Suprapubic skin (tissue), 4 donors: ENCODE measurements around the gene TCL1A. TPM values are rescaled to one million over a fixed set of nuclear protein-coding genes. Genes with fewer than 3 reads are reported as not detected.

Source experiments
- DNase-seq, 2 donors: peaks; one replicate each; pipeline ENCODE4 v3.0.0-alpha.2; 2019; ENCODE audit warnings: low spot score in 2 of 2
- H3K27ac ChIP-seq: fragments of 200-600 bp; sonication (generic); one replicate; pipeline ENCODE4 v1.5.1; 2019
- H3K27me3 ChIP-seq: fragments of 200-600 bp; sonication (generic); one replicate; pipeline ENCODE4 v1.5.1; 2019
- H3K36me3 ChIP-seq: fragments of 200-600 bp; sonication (generic); one replicate; pipeline ENCODE4 v1.5.1; 2019
- H3K4me1 ChIP-seq: fragments of 200-600 bp; sonication (generic); one replicate; pipeline ENCODE4 v1.5.1; 2019
- H3K4me3 ChIP-seq: fragments of 200-600 bp; sonication (generic); one replicate; pipeline ENCODE4 v1.5.1; 2019; ENCODE audit warnings: mild to moderate bottlenecking
- H3K9me3 ChIP-seq: fragments of 200-600 bp; sonication (generic); one replicate; pipeline ENCODE4 v1.5.1; 2019
- EP300 ChIP-seq: sonication (generic); formaldehyde crosslinking; IDR thresholded peaks from one replicate; pipeline ENCODE4 v1.6.1; 2017; ENCODE audit warnings: antibody characterized with exemption
- POLR2A ChIP-seq, 2 donors: fragments of 450-650 bp; IDR thresholded peaks; one replicate each; pipeline ENCODE4 v1.6.1; 2017; ENCODE audit warnings: antibody characterized with exemption in 2 of 2, mild to moderate bottlenecking in 2 of 2, moderate library complexity in 2 of 2
- POLR2AphosphoS5 ChIP-seq, 3 donors: sonication (generic); formaldehyde crosslinking; IDR thresholded peaks; one replicate each; pipeline ENCODE4 v1.6.1; 2017; ENCODE audit warnings: antibody characterized with exemption in 3 of 3
- WGBS: methylation state at CpG from one replicate; pipeline ENCODE4 v1.1.5; 2018; 5-methylcytosine and 5-hydroxymethylcytosine counted together
- total RNA-seq, 4 donors: library from RNA; depleted of rRNA; stranded (reverse); fragments of >200 nt; gene quantifications; one replicate each; pipeline ENCODE4 v1.1.0, GENCODE V29; 2016
- TF ChIP-seq, protein P1 (sequence below), 2 donors: fragments of 200-600 bp in 1 of 2; fragments of 450-650 bp in 1 of 2; sonication (generic) in 1 of 2; IDR thresholded peaks; one replicate each; pipeline ENCODE4 v1.5.1; 2016 to 2019; ENCODE audit warnings: antibody characterized with exemption in 2 of 2, mild to moderate bottlenecking in 1 of 2, moderate library complexity in 1 of 2

TCL1A gene
- total RNA-seq, 4 donors from 2014 or later, result not detected

DNA sequence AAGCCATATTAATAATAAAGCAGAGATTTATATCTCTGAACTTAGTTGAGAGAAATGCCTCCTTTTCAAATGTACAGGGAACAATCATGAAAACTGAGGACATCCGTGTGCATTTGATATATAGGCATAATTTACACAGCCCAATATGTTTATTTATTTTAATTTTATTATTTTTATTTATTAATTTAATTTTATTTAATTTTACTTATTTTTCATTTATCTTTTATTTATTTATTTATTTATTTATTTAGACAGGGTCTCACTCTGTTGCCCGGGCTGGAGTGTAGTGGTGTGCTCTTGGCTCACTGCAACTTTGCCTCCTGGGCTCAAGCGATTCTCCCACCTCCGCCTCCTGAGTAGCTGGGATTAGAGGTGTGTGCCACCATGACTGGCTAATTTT is 8.4 kb downstream of the TCL1A start:
- H3K4me3 ChIP-seq, result no peak overlapping the region
- no peaks in the 10 kb centered on the region for H3K4me1 ChIP-seq
- peaks cover 33% of the 10 kb centered on the region for H3K27me3 ChIP-seq
- 93% methylated on average over 4 of the region's 4 CpGs for WGBS
- no peak for DNase-seq
- TF ChIP-seq POLR2AphosphoS5 (IDR thresholded peaks at IDR 0.05) (no peak), POLR2A (IDR thresholded peaks at IDR 0.05) (no peak), EP300 (no peak)
- TF ChIP-seq, protein P1, sequence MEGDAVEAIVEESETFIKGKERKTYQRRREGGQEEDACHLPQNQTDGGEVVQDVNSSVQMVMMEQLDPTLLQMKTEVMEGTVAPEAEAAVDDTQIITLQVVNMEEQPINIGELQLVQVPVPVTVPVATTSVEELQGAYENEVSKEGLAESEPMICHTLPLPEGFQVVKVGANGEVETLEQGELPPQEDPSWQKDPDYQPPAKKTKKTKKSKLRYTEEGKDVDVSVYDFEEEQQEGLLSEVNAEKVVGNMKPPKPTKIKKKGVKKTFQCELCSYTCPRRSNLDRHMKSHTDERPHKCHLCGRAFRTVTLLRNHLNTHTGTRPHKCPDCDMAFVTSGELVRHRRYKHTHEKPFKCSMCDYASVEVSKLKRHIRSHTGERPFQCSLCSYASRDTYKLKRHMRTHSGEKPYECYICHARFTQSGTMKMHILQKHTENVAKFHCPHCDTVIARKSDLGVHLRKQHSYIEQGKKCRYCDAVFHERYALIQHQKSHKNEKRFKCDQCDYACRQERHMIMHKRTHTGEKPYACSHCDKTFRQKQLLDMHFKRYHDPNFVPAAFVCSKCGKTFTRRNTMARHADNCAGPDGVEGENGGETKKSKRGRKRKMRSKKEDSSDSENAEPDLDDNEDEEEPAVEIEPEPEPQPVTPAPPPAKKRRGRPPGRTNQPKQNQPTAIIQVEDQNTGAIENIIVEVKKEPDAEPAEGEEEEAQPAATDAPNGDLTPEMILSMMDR (IDR thresholded peaks at IDR 0.05), result no peak
- H3K9me3 ChIP-seq, result no peaks in the 10 kb centered on the region
- no peak overlapping the region for H3K27ac ChIP-seq
- H3K36me3 ChIP-seq, result no peaks in the 10 kb centered on the region

DNA sequence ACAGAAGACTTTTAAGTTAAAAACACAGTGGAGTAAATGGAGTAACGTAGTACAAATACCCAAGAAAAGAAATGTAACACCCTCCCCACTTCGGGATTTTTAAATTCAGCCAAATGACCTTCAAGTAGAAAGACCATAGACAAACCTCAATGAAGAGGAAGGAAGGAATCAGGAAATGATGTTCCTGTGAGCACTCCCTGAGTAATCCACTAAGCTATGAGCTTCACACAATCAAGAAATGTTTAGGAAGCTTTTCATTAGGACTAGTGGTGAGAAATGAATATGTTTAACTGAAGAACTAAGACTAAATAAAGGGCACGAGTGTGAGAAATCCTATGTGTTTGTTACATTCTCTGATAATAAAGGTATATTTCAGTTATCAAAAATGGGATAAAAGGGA is 10.1 kb downstream of the TCL1A start:
- Histone ChIP-seq H3K36me3 (no peaks in the 10 kb centered on the region), H3K9me3 (no peaks in the 10 kb centered on the region), H3K27me3 (peaks cover 31% of the 10 kb centered on the region), H3K4me1 (no peaks in the 10 kb centered on the region), H3K4me3 (no peak overlapping the region), H3K27ac (no peak overlapping the region)
- 81% methylated on average over 3 of the region's 3 CpGs for WGBS
- DNase-seq, result no peak
- TF ChIP-seq, protein P1 (IDR thresholded peaks at IDR 0.05), result no peak

DNA sequence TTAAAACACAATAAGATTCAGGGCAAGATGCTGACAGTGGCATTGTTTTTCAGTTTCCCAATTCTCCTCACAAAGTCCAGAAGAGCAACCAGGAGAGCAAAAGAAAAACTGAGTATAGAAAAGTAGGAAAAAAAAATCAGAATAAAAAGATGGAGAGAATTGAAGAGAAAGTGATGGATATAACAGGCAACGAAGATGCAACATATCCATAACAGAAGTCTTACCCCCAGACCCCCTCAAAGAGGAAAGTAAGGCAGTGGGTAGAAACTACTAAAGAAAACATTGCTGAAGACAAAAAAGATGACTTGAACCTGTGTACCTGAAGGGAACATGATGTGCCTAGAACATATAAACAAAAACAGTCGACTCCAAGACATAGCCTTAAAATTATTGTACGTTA is 10.6 kb downstream of the TCL1A start:
- 79% methylated on average over 3 of the region's 3 CpGs for WGBS
- no peak for DNase-seq

DNA sequence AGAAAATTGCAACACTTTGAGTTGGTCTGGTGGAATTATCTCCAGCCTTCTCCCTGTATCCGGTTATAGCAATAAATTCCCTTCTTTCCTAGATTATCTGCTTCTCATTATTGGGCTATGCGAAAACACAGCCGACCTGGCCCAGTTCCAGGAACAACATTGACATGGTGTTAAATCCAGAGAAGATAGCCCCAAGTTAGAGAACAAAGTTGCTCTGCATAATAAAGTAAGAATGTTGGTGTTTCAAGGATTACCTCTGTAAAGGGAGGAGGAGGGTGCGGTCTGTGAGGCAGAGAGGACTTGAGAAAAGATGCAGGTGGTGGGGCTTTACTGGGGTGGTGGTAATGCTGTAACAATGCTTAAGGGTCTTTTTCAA is 12.1 kb downstream of the TCL1A start:
- 12% methylated on average over 4 of the region's 4 CpGs for WGBS
- H3K27me3 ChIP-seq, result peaks cover 35% of the 10 kb centered on the region
- no peaks in the 10 kb centered on the region for H3K9me3 ChIP-seq
- no peaks in the 10 kb centered on the region for H3K36me3 ChIP-seq
- H3K4me3 ChIP-seq, result no peak overlapping the region
- H3K27ac ChIP-seq, result no peak overlapping the region
- TF ChIP-seq EP300, result no peak
- TF ChIP-seq, protein P1 (IDR thresholded peaks at IDR 0.05), result no peak
- TF ChIP-seq POLR2A (IDR thresholded peaks at IDR 0.05), result no peak
- TF ChIP-seq POLR2AphosphoS5 (IDR thresholded peaks at IDR 0.05), result no peak
- DNase-seq, result no peak
- no peaks in the 10 kb centered on the region for H3K4me1 ChIP-seq

More for the DNA sequence above, 10.6 kb downstream of the TCL1A start:
- H3K9me3 ChIP-seq, result no peaks in the 10 kb centered on the region
- H3K27ac ChIP-seq, result no peak overlapping the region
- H3K27me3 ChIP-seq, result peaks cover 31% of the 10 kb centered on the region
- no peaks in the 10 kb centered on the region for H3K36me3 ChIP-seq
- no peaks in the 10 kb centered on the region for H3K4me1 ChIP-seq
- TF ChIP-seq POLR2AphosphoS5 (IDR thresholded peaks at IDR 0.05), result no peak
- no peak for TF ChIP-seq EP300
- TF ChIP-seq, protein P1 (IDR thresholded peaks at IDR 0.05), result no peak
- TF ChIP-seq POLR2A (IDR thresholded peaks at IDR 0.05), result no peak
- no peak overlapping the region for H3K4me3 ChIP-seq

DNA sequence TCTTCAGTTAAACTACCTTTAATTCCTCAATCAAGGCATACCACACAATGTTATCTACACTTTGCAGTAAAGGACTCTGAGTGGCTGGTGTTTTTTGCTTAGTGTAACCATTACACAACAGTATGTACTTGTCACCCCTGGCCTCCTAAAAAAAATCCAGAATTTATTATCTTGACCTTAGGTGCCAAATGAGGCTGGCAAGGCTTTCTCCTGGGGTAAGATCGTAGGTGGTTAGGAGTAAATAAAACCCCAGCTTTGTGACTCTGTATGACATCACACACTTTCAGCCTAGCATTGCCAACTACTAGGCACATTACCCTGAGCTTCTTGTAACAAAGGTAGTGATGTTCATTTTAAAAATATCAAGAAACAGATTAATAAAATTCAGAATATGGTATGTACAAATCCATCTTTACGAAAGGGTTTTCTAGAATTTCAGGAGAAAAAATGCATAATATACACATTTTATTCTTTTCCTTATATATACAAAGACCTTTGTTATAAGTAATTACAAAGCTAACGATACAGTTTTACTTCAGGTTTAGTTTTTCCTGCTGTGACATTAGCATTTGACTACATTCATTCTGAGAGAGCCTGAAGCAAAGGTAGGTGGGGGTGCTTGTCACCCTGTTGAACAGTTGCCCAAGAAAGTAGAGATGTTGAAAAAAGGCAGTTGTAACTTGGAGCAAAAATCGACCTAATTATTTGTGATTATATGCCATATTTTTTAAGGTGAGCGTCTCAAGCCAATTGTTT is 13.5 kb downstream of the TCL1A start:
- Histone ChIP-seq H3K36me3 (no peaks in the 10 kb centered on the region), H3K4me3 (no peak overlapping the region), H3K27me3 (peaks cover 33% of the 10 kb centered on the region), H3K9me3 (no peaks in the 10 kb centered on the region), H3K27ac (no peak overlapping the region), H3K4me1 (no peaks in the 10 kb centered on the region)
- no peak for DNase-seq
- no peak for TF ChIP-seq POLR2A (IDR thresholded peaks at IDR 0.05)
- TF ChIP-seq EP300, result no peak
- TF ChIP-seq, protein P1 (IDR thresholded peaks at IDR 0.05), result no peak
- no peak for TF ChIP-seq POLR2AphosphoS5 (IDR thresholded peaks at IDR 0.05)
- WGBS, result 52% methylated on average over 5 of the region's 5 CpGs
